ENCODE measurements around the gene ZBTB47. TPM values are rescaled to one million over a fixed set of nuclear protein-coding genes. Genes with fewer than 3 reads are reported as not detected.

Gene ZBTB47
- total RNA-seq, 1 donor from 2014 or later = 26.7 TPM

DNA sequence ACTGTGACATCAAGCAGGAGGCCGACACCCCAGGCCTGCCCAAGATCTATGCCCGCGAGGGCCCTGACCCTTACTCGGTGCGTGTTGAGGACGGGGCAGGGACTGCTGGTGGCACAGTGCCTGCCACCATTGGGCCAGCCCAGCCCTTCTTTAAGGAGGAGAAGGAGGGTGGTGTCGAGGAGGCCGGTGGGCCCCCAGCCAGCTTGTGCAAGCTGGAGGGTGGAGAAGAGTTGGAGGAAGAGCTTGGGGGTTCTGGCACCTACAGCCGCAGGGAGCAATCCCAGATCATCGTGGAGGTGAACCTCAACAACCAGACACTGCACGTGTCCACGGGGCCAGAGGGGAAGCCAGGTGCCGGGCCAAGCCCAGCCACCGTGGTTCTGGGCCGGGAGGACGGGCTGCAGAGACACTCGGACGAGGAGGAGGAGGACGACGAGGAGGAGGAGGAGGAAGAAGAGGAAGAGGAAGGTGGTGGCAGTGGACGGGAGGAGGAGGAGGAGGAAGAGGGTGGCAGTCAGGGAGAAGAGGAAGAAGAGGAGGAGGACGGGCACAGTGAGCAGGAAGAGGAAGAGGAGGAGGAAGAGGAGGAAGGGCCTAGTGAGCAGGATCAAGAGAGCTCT lies 5.4 kb downstream of the ZBTB47 start:
- Mint-ChIP-seq H3K36me3 (ENCODE audit: unreplicated experiment) (peaks cover 8% of the 10 kb centered on the region), H3K4me3 (ENCODE audit: unreplicated experiment) (no peak overlapping the region), H3K9me3 (ENCODE audit: unreplicated experiment) (no peaks in the 10 kb centered on the region), H3K27ac (ENCODE audit: unreplicated experiment) (no peak overlapping the region), H3K27me3 (ENCODE audit: unreplicated experiment) (no peaks in the 10 kb centered on the region), H3K4me1 (ENCODE audit: unreplicated experiment) (peaks cover 15% of the 10 kb centered on the region)
- TF ChIP-seq CTCF (IDR thresholded peaks at IDR 0.05) = no peak
- DNase-seq (ENCODE audit: extremely low spot score, unreplicated experiment) = no peak

DNA sequence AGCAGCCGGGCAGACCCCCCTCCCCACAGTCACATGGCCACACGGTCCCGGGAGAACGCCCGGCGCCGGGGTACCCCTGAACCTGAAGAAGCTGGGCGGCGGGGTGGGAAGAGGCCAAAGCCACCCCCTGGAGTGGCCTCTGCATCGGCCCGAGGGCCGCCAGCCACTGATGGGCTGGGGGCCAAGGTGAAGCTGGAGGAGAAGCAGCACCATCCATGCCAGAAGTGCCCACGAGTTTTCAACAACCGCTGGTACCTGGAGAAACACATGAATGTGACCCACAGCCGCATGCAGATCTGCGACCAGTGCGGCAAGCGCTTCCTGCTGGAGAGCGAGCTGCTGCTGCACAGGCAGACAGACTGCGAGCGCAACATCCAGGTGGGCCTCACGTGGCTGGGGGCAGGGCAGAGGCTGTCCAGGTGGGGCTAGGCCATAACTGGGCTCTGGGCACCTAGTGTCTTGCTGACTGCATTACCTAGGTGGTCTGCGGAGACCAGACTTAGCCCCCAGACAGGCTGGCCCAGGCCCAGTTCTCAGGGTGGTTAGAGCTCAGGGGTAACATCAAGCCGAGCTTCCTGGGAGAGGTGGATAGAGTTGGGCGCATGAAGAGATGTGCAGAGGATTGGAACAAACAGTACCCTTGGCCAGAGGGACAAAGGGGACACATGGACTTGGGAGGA lies 6.1 kb downstream of the ZBTB47 start:
- TF ChIP-seq CTCF (IDR thresholded peaks at IDR 0.05) = no peak
- H3K36me3 Mint-ChIP-seq (ENCODE audit: unreplicated experiment) = peaks cover 8% of the 10 kb centered on the region
- no peak overlapping the region for H3K4me3 Mint-ChIP-seq (ENCODE audit: unreplicated experiment)
- H3K4me1 Mint-ChIP-seq (ENCODE audit: unreplicated experiment) = peaks cover 15% of the 10 kb centered on the region
- no peaks in the 10 kb centered on the region for H3K9me3 Mint-ChIP-seq (ENCODE audit: unreplicated experiment)
- H3K27me3 Mint-ChIP-seq (ENCODE audit: unreplicated experiment) = no peaks in the 10 kb centered on the region
- DNase-seq (ENCODE audit: extremely low spot score, unreplicated experiment) = no peak
- no peak overlapping the region for H3K27ac Mint-ChIP-seq (ENCODE audit: unreplicated experiment)

DNA sequence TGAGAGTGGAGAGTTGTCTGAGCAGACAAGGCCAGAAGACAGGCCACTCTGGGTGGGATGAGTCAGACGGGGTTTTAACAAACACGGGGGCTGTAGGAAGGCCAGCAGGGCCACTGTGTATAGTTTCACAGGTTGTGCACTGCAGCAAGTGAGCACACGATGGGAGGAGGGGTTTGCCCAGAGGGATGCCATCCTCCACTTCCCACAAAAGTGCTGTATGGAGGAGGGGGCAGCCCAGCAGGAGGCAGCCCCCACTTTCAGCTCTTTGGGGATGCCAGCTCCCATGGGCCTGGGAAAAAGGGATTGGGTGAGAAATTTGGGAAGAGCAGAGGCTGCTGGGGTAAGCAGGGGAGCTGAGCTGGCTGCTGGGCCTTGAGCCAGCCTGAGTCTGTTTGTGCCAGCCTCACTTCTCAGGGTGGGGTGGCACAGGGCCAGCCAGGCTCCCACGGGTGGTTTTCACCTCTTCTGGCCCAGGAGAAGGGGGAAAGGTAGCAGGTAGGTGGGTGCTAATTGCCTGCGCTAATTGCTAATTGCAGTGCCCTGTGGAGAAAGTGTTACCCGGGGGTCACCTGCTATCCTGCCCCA lies 6.7 kb downstream of the ZBTB47 start:
- Mint-ChIP-seq H3K9me3 (ENCODE audit: unreplicated experiment) (no peaks in the 10 kb centered on the region), H3K36me3 (ENCODE audit: unreplicated experiment) (peaks cover 8% of the 10 kb centered on the region), H3K4me3 (ENCODE audit: unreplicated experiment) (no peak overlapping the region), H3K4me1 (ENCODE audit: unreplicated experiment) (peaks cover 11% of the 10 kb centered on the region), H3K27me3 (ENCODE audit: unreplicated experiment) (no peaks in the 10 kb centered on the region), H3K27ac (ENCODE audit: unreplicated experiment) (no peak overlapping the region)
- no peak for TF ChIP-seq CTCF (IDR thresholded peaks at IDR 0.05)
- no peak for DNase-seq (ENCODE audit: extremely low spot score, unreplicated experiment)

DNA sequence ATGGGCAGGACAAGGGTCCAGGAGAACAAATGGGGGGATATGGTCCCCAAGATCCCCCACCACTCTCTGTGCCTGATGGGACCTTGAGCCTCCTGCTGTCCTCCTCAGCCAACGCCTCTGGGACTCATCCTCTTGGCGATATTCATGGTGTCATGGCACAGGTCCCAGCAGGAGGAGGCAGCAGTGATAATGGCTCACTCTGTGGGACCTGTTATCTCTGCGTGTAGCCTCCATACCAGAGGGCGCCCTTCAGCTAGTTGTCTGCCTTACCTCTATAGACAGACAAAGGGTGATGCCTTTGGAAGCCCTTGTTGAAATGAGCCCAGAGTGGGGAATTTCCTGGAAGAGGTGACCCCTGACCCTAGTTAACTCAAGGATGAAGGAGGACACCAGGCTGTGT lies 7.4 kb downstream of the ZBTB47 start:
- H3K9me3 Mint-ChIP-seq (ENCODE audit: unreplicated experiment) = no peaks in the 10 kb centered on the region

More for the DNA sequence above, 7.4 kb downstream of the ZBTB47 start:
- no peak for DNase-seq (ENCODE audit: extremely low spot score, unreplicated experiment)
- no peak overlapping the region for H3K27ac Mint-ChIP-seq (ENCODE audit: unreplicated experiment)
- no peaks in the 10 kb centered on the region for H3K27me3 Mint-ChIP-seq (ENCODE audit: unreplicated experiment)
- no peak for TF ChIP-seq CTCF (IDR thresholded peaks at IDR 0.05)
- H3K4me3 Mint-ChIP-seq (ENCODE audit: unreplicated experiment) = no peak overlapping the region
- peaks cover 8% of the 10 kb centered on the region for H3K36me3 Mint-ChIP-seq (ENCODE audit: unreplicated experiment)
- peaks cover 6% of the 10 kb centered on the region for H3K4me1 Mint-ChIP-seq (ENCODE audit: unreplicated experiment)

Measured in osteocyte (in vitro differentiated cells).